Activated CD8-positive, alpha-beta memory T cell treated with anti-CD3 and anti-CD28 coated beads, Interleukin-2, amount 50 U/mL, for 24 hours (primary cell): Measurements from ENCODE around the gene TMEM203.

Experiments
- DNase-seq: peaks from one replicate; pipeline ENCODE4 v3.0.0-alpha.2; 2020; ENCODE audit errors: extremely low read depth

The TMEM203 gene

GRCh38 chr9:137198051-137198901 lies 7.2 kb downstream of the TMEM203 start:
- DNase-seq: no peak

- no peak for DNase-seq
These were observed 9.8 kb downstream of the TMEM203 start for GRCh38 chr9:137195525-137196220.

GRCh38 chr9:137194909-137195308 lies 10.5 kb downstream of the TMEM203 start:
- DNase-seq: no peak

GRCh38 chr9:137194388-137194787 lies 11.1 kb downstream of the TMEM203 start:
- DNase-seq: no peak

- no peak for DNase-seq
These were observed 11.7 kb downstream of the TMEM203 start for GRCh38 chr9:137193771-137194170.

- DNase-seq: no peak
These were observed 12.6 kb downstream of the TMEM203 start for GRCh38 chr9:137192859-137193258.

GRCh38 chr9:137192448-137192780 lies 13.0 kb downstream of the TMEM203 start:
- DNase-seq: no peak

- DNase-seq: no peak
These were observed 13.6 kb downstream of the TMEM203 start for GRCh38 chr9:137191691-137192447.

- no peak for DNase-seq
These were observed 14.2 kb downstream of the TMEM203 start for GRCh38 chr9:137191245-137191644.

GRCh38 chr9:137190315-137190856 lies 15.1 kb downstream of the TMEM203 start:
- DNase-seq: no peak

GRCh38 chr9:137189297-137190295 lies 15.9 kb downstream of the TMEM203 start:
- DNase-seq: no peak

- peak; percentile 82 for DNase-seq
These were observed 16.8 kb downstream of the TMEM203 start, which contains the start of the genes ANAPC2 and SSNA1 for GRCh38 chr9:137188490-137189296. Gene ANAPC2, minus strand, starts transcription at chr9:137188560. Its CDS starts 28 bp downstream, at chr9:137188532. Gene SSNA1, plus strand, starts transcription at chr9:137188676. Its CDS starts 51 bp downstream, at chr9:137188727.

GRCh38 chr9:137188086-137188489 lies 17.4 kb downstream of the TMEM203 start:
- no peak for DNase-seq

GRCh38 chr9:137187386-137187785 lies 18.1 kb downstream of the TMEM203 start:
- no peak for DNase-seq

GRCh38 chr9:137186385-137186784 lies 19.1 kb downstream of the TMEM203 start:
- DNase-seq: no peak

- DNase-seq: no peak
These were observed 19.5 kb downstream of the TMEM203 start for GRCh38 chr9:137185921-137186320.

GRCh38 chr9:137184881-137185660 lies 20.4 kb downstream of the TMEM203 start:
- no peak for DNase-seq

- DNase-seq: no peak
These were observed 21.4 kb downstream of the TMEM203 start for GRCh38 chr9:137183980-137184595.

GRCh38 chr9:137182836-137183235 lies 22.6 kb downstream of the TMEM203 start:
- no peak for DNase-seq
